ENCODE results near the gene FCER1G. TPM values are rescaled to one million over a fixed set of nuclear protein-coding genes. Genes with fewer than 3 reads are reported as not detected.

Gene FCER1G
- total and polyA plus RNA-seq, 2 of the 4 experiments (the other 2 are of a cell fraction) = 0.44 TPM; not detected in 1

GRCh38 chr1:161266202-161266601 lies 51.1 kb downstream of the FCER1G start:
- ChIA-PET CTCF (no interaction called here), POLR2A (ENCODE audit: unreplicated experiment) (no interaction called here)
- Histone ChIP-seq H3K4me1 (ENCODE audit: control insufficient read depth, insufficient read depth, low read length) (no peaks in the 10 kb centered on the region), H2BK20ac (ENCODE audit: low read depth, low read length) (no peak overlapping the region), H3K23ac (ENCODE audit: low read depth, low read length) (no peak overlapping the region), H3K9me3 (ENCODE audit: control insufficient read depth, insufficient read depth, low read length) (no peaks in the 10 kb centered on the region), H4K20me1 (ENCODE audit: insufficient read depth, low read length) (no peaks in the 10 kb centered on the region), H2BK5ac (ENCODE audit: low read depth, low read length, poor library complexity, severe bottlenecking) (no peak overlapping the region), H2AFZ (replicated peaks; ENCODE audit: low read length, poor library complexity) (no peak overlapping the region), H3K56ac (ENCODE audit: extremely low read depth, insufficient read depth, low read length) (no peak overlapping the region), H4K91ac (ENCODE audit: insufficient read depth, low read depth, low read length) (no peak overlapping the region), H4K8ac (ENCODE audit: low read depth in 2 of 2, low read length in 2 of 2) (no peak overlapping the region), H2AK9ac (replicated peaks; ENCODE audit: low read depth, low read length, poor library complexity) (no peak overlapping the region), H2BK15ac (ENCODE audit: low read depth, low read length) (no peak overlapping the region), H4K5ac (ENCODE audit: low read depth, low read length) (no peak overlapping the region), H3K18ac (ENCODE audit: low read depth, low read length) (no peak overlapping the region), H3K27ac (ENCODE audit: insufficient read depth, low read length) (no peak overlapping the region), H3K4me2 (ENCODE audit: low read depth, low read length) (no peak overlapping the region), H3K36me3 (ENCODE audit: control insufficient read depth, insufficient read depth, low read length) (no peaks in the 10 kb centered on the region), H2AK5ac (ENCODE audit: low read depth, low read length) (no peak overlapping the region), H3K14ac (replicated peaks; ENCODE audit: low read depth, low read length) (no peak overlapping the region), H3K4me3 (ENCODE audit: insufficient read depth, low read depth, low read length) (no peak overlapping the region), H3K79me1 (ENCODE audit: low read depth in 1 of 2, low read length in 2 of 2) (no peaks in the 10 kb centered on the region), H3K27me3 (ENCODE audit: control insufficient read depth, insufficient read depth, low read length) (peaks cover 7% of the 10 kb centered on the region), H3K4ac (ENCODE audit: low read depth, low read length) (no peak overlapping the region), H3K9me1 (ENCODE audit: insufficient read depth, low read length) (no peaks in the 10 kb centered on the region), H3K9ac (ENCODE audit: low read depth, low read length) (no peak overlapping the region), H2BK120ac (ENCODE audit: low read depth, low read length) (no peak overlapping the region)
- no peak; the same call in 1 of the 2 replicates for ATAC-seq (ENCODE audit: low read depth)
- no CpG with 5 or more reads among the region's 3 CpGs for whole genome bisulfite sequencing, 2 experiments (ENCODE audit: extremely low coverage in 2 of 2, insufficient read length in 1 of 2)
- dilution Hi-C loops (cut with HindIII; ENCODE audit: low sequenced_read_pairs, unreplicated experiment) = no loop called here
- DNase-seq = no peak
- no TSS peak for BruUV-seq (replicated peaks)
- TF ChIP-seq, protein P1, sequence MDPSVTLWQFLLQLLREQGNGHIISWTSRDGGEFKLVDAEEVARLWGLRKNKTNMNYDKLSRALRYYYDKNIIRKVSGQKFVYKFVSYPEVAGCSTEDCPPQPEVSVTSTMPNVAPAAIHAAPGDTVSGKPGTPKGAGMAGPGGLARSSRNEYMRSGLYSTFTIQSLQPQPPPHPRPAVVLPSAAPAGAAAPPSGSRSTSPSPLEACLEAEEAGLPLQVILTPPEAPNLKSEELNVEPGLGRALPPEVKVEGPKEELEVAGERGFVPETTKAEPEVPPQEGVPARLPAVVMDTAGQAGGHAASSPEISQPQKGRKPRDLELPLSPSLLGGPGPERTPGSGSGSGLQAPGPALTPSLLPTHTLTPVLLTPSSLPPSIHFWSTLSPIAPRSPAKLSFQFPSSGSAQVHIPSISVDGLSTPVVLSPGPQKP (IDR thresholded peaks at IDR 0.05; ENCODE audit: borderline replicate concordance, low read depth, low read length) = no peak
- no peak for TF ChIP-seq RAD21 (IDR thresholded peaks at IDR 0.05; ENCODE audit: low read length)
- TF ChIP-seq MAFK (IDR thresholded peaks at IDR 0.05; ENCODE audit: low read depth, low read length) = no peak
- TF ChIP-seq, protein P2, sequence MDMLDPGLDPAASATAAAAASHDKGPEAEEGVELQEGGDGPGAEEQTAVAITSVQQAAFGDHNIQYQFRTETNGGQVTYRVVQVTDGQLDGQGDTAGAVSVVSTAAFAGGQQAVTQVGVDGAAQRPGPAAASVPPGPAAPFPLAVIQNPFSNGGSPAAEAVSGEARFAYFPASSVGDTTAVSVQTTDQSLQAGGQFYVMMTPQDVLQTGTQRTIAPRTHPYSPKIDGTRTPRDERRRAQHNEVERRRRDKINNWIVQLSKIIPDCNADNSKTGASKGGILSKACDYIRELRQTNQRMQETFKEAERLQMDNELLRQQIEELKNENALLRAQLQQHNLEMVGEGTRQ (IDR thresholded peaks at IDR 0.05; ENCODE audit: low read depth, low read length) = no peak
- TF ChIP-seq CEBPB (IDR thresholded peaks at IDR 0.05; ENCODE audit: low read depth, low read length) = no peak
- in situ Hi-C loops (cut with MboI; ENCODE audit: low sequenced_read_pairs) = no loop called here
- intact Hi-C loops (cut with micrococcal nuclease) = no loop called here

Data from IMR-90 (cell line).